Forelimb muscle (tissue), 1 donor: ENCODE data around the gene NUP133. TPM values are rescaled to one million over a fixed set of nuclear protein-coding genes. Genes with fewer than 3 reads are reported as not detected.

Experiments used
- DNase-seq: peaks from one replicate; pipeline ENCODE4 v3.0.0-alpha.2; 2013; ENCODE audit warnings: low read depth
- polyA plus RNA-seq: library from polyadenylated mRNA; unstranded; fragments of 120-200 nt; gene quantifications from one replicate; pipeline ENCODE4 v1.2.1, GENCODE V29; 2013; ENCODE audit not compliant: insufficient read length

The NUP133 gene
- polyA plus RNA-seq, 1 donor = 29.7 TPM

GRCh38 chr1:229452956-229453801 is 55.0 kb downstream of the NUP133 start:
- DNase-seq = no peak

DNA sequence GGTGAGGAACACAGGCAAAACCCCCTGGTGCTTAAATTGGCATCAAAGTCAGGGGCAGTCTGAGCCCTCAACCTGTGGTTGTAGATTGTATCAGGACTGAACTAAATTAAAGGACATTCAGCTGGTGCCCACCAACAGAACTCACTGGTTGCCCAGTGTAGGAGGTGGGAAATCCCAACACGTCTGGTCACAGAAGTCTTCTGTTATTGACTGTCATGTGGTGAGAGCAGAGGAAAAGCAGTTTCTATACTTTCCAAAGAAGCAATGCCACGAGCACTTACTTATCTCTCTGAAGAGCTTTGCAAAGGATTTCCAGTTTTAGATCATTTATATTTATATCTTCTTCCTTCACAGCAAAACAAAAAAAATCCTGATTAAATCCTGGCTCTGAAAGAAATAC is 59.3 kb downstream of the NUP133 start:
- DNase-seq = no peak

GRCh38 chr1:229448354-229448753 is 59.8 kb downstream of the NUP133 start:
- DNase-seq = no peak

DNA sequence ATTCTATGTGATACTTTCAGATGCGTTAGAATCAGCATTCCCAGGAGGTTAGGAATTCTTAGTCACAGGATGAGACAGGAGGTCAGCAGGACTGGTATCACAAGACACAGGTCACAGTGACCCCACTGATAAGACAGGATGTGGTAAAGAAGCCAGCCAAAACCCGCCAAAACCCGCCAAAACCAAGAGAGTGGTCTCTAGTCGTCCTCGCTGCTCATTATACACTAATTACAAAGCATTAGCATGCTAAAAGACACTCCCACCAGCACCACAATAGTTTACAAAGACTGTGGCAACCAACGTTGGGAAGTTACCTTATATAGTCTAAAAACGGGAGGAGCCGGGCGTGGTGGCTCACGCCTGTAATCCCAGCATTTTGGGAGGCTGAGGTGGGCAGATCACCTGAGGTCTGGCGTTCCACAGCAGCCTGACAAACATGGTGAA is 60.3 kb downstream of the NUP133 start:
- DNase-seq = no peak

DNA sequence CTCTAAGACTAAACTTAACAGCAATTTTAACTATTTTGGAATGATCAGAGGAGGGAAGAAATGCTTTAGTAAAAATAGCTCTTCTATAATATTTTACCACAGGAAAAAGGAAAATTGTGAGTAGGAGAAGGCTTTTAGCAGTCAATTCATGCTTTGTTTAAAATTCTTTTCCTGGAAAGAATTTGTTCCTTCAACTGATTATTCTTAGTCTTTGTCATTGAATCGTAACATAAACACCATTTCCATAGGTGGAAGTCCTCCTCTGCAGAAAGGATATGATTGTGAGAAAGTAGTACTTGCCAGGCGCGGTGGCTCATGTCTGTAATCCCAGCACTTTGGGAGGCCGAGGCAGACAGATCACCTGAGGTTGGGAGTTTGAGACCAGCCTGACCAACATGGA is 62.3 kb downstream of the NUP133 start:
- DNase-seq = no peak

GRCh38 chr1:229440851-229441537 is 67.1 kb downstream of the NUP133 start:
- DNase-seq = no peak

- DNase-seq = no peak
Measured at GRCh38 chr1:229438021-229438420, 70.1 kb downstream of the NUP133 start.

GRCh38 chr1:229437443-229437842 is 70.7 kb downstream of the NUP133 start:
- DNase-seq = no peak

DNA sequence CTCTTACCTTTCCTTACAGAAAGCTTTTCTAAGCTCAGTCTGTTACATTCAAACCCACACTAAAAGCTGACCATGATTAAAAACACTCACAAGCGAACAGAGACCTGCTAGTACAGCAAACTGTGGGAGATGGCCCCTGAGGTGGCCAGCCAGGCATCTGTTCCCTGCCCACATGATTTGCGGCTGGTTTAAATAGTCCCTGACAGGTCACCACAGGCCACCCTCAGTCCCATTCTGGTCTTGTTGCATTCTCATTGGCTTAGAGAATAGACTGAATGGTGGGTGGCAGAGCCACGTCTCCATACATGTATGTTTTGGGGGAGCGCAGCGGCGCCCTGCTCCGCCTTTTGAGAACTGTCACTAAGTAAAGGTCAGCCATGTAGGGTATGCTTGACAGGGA is 71.9 kb downstream of the NUP133 start:
- no peak for DNase-seq

GRCh38 chr1:229434641-229435051 is 73.5 kb downstream of the NUP133 start:
- no peak for DNase-seq

- no peak for DNase-seq
Measured at GRCh38 chr1:229434005-229434640, 74.0 kb downstream of the NUP133 start, which contains the start of gene ACTA1. TSS of gene ACTA1 (minus strand) at chr1:229434094. CDS start at chr1:229433115, 979 bp downstream.

DNA sequence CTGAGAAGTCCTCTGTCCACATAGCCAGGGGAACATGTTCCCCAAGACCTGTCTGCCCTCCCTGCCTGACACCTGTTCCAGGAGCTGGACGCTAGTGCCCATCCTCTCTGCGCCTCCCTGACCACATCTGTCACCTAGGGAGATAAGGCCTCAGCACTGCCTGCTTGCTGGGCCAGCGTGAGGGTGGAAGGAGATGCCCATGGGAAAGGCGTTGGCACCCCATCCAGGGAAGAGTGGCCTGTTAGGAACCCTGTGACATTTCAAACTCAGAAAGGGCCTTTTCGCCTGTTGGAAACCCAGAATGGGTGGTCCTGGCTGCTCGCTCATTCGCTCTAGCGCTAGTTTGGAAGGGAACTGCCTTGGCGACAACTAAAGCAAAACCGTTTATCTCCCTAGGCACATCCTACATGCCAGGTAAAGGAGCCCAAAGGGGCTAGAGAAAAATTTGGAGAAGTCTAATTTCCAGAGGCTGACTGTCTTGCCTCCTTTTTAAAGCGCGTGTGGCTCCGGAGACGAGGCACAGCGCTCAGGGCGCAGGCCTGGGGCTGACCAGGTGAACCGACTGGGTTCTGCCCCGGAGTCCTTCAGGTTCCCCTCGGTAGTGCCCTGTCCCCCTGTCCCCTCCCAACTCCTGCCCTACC is 74.7 kb downstream of the NUP133 start:
- DNase-seq = no peak

DNA sequence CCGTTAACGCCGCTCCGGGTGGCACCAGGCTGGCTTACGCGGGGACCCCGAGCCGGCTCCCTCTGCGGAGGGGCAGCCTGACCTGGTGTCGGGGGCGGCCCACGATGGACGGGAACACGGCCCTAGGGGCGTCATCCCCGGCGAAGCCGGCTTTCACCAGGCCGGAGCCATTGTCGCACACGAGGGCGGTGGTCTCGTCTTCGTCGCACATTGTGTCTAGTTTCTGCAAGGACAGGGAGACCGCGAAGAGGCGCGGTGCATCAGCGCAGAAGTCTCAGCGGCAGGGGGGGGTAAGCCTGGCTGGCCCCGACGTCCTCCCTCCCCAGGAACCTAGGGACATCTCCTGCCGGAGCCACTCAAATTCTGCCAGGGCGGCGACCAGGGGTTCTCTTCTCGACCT is 75.2 kb downstream of the NUP133 start:
- no peak for DNase-seq

- no peak for DNase-seq
Measured at GRCh38 chr1:229432116-229432461, 76.1 kb downstream of the NUP133 start.

- no peak for DNase-seq
Measured at GRCh38 chr1:229431284-229432115, 76.6 kb downstream of the NUP133 start.

GRCh38 chr1:229430761-229431283 is 77.3 kb downstream of the NUP133 start:
- DNase-seq = no peak

DNA sequence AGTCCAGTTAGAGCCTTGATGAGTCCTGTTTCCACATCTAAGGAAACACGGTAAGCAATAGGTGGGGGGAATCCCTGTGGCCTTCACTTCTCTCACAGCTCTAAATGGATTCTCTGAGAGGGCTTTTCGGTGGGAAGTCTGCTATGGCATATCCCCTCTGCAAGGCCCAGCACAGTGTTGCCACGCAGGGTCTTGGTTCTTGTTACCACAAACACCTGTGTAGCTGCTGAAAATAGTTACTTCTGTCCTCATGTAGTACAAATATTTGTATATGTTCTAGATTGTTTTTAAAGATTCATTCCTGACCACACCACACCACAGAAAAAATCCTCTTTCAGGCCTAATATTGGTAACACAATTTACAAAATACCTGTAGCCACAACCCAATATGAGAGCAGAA is 79.9 kb downstream of the NUP133 start:
- DNase-seq = no peak

DNA sequence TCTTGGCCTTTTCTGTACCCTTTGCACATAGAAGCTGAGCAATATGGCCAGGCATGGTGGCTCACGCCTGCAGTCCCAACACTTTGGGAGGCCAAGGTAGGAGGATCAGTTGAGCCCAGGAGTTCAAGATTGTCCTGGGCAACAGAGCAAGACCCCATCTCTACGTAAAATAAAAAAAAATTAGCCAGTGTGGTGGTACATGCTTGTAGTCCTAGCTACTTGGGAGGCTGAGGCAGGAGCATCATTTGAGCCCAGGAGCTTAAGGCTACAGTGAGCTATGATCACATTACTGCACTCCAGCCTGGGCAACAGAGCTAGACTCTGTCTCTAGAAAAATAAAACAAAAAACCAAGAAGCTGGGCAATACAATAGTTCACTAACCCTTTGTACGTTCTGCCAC is 80.6 kb downstream of the NUP133 start:
- no peak for DNase-seq

- DNase-seq = no peak
Measured at GRCh38 chr1:229425564-229426159, 82.5 kb downstream of the NUP133 start.

GRCh38 chr1:229420765-229421164 is 87.4 kb downstream of the NUP133 start:
- DNase-seq = no peak

DNA sequence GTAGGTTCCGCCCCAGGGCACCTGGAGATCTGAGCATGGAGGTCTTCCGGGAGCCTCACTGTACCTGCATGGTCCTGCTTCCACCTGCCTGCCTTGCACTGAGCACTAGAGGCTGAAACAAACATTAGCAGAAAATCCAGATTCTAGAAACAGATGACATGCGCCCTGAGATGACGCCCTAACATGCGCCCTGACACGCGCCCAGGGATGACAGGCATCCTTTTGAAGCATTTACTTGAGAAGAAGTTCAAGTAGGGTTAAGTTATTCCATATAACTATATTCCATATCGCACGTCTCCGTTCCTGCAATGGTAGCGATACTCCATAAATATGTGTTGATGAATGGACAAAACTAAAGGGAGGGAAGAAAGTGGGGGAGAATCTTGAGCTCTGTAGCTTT is 87.9 kb downstream of the NUP133 start:
- DNase-seq = no peak
